ENCODE data around the gene ZNF385A. TPM values are rescaled to one million over a fixed set of nuclear protein-coding genes. Genes with fewer than 3 reads are reported as not detected.

Gene ZNF385A
- total and polyA plus RNA-seq, 2 donors (not counting 3 experiments of a cell fraction or from before 2014, with no cell fraction given) = 1.6 to 7.9 TPM

DNA sequence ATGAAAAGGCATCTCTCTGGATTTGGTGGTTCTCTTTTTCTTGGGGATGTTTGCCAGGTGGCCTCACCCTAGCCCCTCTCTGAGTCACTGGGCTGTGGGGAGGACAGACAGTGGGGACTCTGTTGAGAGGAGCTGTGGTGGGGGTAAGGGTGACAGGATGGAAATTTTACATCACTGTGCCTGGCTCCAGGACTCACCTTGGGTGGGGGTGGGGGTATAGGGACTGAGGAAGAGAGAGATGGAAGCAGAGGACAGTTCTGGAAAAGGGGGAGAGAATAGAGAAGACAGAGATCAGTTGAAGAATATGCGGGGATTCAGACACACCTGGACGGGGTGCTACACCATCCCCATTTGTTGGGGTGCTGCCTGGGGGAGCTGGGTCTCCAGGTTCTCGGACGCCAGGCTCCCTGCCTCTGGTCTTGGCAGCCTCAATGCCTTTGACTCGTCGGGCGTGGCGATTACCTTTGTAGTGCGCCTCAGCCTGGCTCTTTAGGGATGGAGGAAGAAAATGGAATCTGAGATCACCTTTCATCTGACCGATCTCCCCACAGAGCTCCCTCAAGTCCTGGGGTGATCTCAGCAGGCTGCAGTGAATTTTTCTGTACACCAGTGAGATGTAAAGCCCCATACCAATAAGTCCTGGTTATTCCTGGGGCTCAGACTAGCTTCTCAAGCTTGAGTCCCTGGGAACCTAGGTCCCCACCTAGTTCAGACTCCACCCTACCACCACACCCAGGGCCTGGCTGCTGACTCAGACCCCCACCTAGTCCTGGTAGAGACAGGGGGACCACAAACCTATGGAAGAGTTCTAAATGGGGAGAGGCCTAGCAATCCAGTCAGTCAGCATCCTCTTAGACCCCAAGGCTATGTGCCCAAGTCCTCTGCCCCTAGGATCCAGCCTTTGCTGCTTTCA lies 10.6 kb downstream of the ZNF385A start:
- BruUV-seq (replicated peaks) = no TSS peak
- Histone ChIP-seq H3K27me3 (ENCODE audit: control insufficient read depth in 2 of 2, insufficient read depth in 2 of 2, low read length in 2 of 2) (no peaks in the 10 kb centered on the region), H3K9me1 (replicated peaks; ENCODE audit: control insufficient read depth, extremely low read depth, insufficient read depth, low read length) (no peaks in the 10 kb centered on the region), H2AFZ (ENCODE audit: low read depth, low read length) (no peak overlapping the region), H3K4me1 (ENCODE audit: control insufficient read depth, extremely low read depth, insufficient read depth, low read length) (peaks cover 25% of the 10 kb centered on the region), H3K4me3 (replicated peaks in 1 of 3; ENCODE audit: insufficient read depth in 1 of 3, low read depth in 1 of 3, low read length in 3 of 3) (no peak overlapping the region), H4K20me1 (replicated peaks; ENCODE audit: control insufficient read depth, extremely low read depth, insufficient read depth, low read length) (no peaks in the 10 kb centered on the region), H3K4me2 (ENCODE audit: insufficient read depth, low read length) (no peak overlapping the region), H3K79me2 (ENCODE audit: control insufficient read depth, insufficient read depth, low read length) (no peaks in the 10 kb centered on the region), H3K27ac (ENCODE audit: insufficient read depth, low read depth, low read length) (no peak overlapping the region), H3K36me3 (ENCODE audit: control insufficient read depth in 2 of 2, extremely low read depth in 1 of 2, insufficient read depth in 2 of 2, low read length in 2 of 2) (no peaks in the 10 kb centered on the region), H3K9ac (replicated peaks; ENCODE audit: extremely low read depth, insufficient read depth, low read length) (no peak overlapping the region), H3K9me3 (replicated peaks; ENCODE audit: control insufficient read depth, insufficient read depth, low read length) (no peaks in the 10 kb centered on the region)
- FAIRE-seq = no peak
- dilution Hi-C loops (cut with MboI; ENCODE audit: extremely low pct_ligation_motif_present, low sequenced_read_pairs) = no loop called here
- TF ChIP-seq JUN (IDR thresholded peaks at IDR 0.05; ENCODE audit: borderline replicate concordance, insufficient read depth, insufficient read length, low read depth) (no peak), GATA2 (IDR thresholded peaks at IDR 0.05; ENCODE audit: insufficient read depth, insufficient read length, low read depth, low read length) (no peak), FOS (IDR thresholded peaks at IDR 0.05; ENCODE audit: borderline replicate concordance, insufficient read depth, low read length) (no peak), POLR2AphosphoS5 (IDR thresholded peaks at IDR 0.05; ENCODE audit: insufficient read depth, low read depth, low read length) (no peak)
- TF ChIP-seq, protein P1, sequence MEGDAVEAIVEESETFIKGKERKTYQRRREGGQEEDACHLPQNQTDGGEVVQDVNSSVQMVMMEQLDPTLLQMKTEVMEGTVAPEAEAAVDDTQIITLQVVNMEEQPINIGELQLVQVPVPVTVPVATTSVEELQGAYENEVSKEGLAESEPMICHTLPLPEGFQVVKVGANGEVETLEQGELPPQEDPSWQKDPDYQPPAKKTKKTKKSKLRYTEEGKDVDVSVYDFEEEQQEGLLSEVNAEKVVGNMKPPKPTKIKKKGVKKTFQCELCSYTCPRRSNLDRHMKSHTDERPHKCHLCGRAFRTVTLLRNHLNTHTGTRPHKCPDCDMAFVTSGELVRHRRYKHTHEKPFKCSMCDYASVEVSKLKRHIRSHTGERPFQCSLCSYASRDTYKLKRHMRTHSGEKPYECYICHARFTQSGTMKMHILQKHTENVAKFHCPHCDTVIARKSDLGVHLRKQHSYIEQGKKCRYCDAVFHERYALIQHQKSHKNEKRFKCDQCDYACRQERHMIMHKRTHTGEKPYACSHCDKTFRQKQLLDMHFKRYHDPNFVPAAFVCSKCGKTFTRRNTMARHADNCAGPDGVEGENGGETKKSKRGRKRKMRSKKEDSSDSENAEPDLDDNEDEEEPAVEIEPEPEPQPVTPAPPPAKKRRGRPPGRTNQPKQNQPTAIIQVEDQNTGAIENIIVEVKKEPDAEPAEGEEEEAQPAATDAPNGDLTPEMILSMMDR (IDR thresholded peaks at IDR 0.05; ENCODE audit: extremely low read depth in 1 of 2, insufficient read depth in 1 of 2, low read depth in 1 of 2, low read length in 2 of 2) = no peak
- ChIA-PET POLR2A (no interaction called here), CTCF (interaction anchor here (1.3 kb wide), 1 partner anchor 65 kb away, joined by 4 read pairs; no protein-coding TSS in a partner anchor)
- intact Hi-C loops (cut with micrococcal nuclease) = no loop called here
- DNase-seq (ENCODE audit: low read depth, low spot score) = no peak

All from endothelial cell of umbilical vein (primary cell).